Liver (tissue), 9 donors: Measurements from ENCODE around the gene ATP10A. TPM values are rescaled to one million over a fixed set of nuclear protein-coding genes. Genes with fewer than 3 reads are reported as not detected.

Source experiments
- DNase-seq: peaks from one replicate; pipeline ENCODE4 v3.0.0-alpha.2; 2017; ENCODE audit warnings: low spot score
- H3K27ac ChIP-seq, 2 donors: one replicate each; pipeline ENCODE4 v1.7.0; 2013; ENCODE audit warnings: inconsistent platforms in 2 of 2, low read length in 2 of 2, control low read depth in 1 of 2, low read depth in 1 of 2, mild to moderate bottlenecking in 1 of 2
- H3K27me3 ChIP-seq, 4 donors: one replicate each; pipeline versions ENCODE4 v1.6.1 to v1.7.0; 2013; ENCODE audit warnings: low read length in 3 of 4, inconsistent platforms in 1 of 4, mild to moderate bottlenecking in 1 of 4, moderate library complexity in 1 of 4; ENCODE audit not compliant: control insufficient read depth in 4 of 4, insufficient read depth in 4 of 4
- H3K36me3 ChIP-seq, 4 donors: one replicate each; pipeline versions ENCODE4 v1.6.1 to v1.7.0; 2013; ENCODE audit warnings: low read length in 3 of 4, mild to moderate bottlenecking in 3 of 4, low read depth in 1 of 4, moderate library complexity in 1 of 4; ENCODE audit not compliant: control insufficient read depth in 4 of 4, insufficient read depth in 3 of 4
- H3K4me1 ChIP-seq, 4 donors: one replicate each; pipeline versions ENCODE4 v1.6.1 to v1.7.0; 2013; ENCODE audit warnings: low read length in 3 of 4, mild to moderate bottlenecking in 3 of 4, moderate library complexity in 1 of 4; ENCODE audit not compliant: control insufficient read depth in 4 of 4, insufficient read depth in 4 of 4
- H3K4me3 ChIP-seq, 3 donors: one replicate each; pipeline versions ENCODE4 v1.6.1 to v1.7.0; 2013; ENCODE audit warnings: low read length in 3 of 3, control low read depth in 1 of 3, low read depth in 1 of 3, mild to moderate bottlenecking in 1 of 3
- H3K9ac ChIP-seq, 2 donors: one replicate each; pipeline ENCODE4 v1.7.0; 2013; ENCODE audit warnings: low read length in 2 of 2, mild to moderate bottlenecking in 2 of 2, moderate library complexity in 2 of 2, control low read depth in 1 of 2, low read depth in 1 of 2
- H3K9me3 ChIP-seq, 4 donors: one replicate each; pipeline versions ENCODE4 v1.6.1 to v1.7.0; 2013; ENCODE audit warnings: low read length in 3 of 4; ENCODE audit not compliant: control insufficient read depth in 4 of 4
- ATF3 ChIP-seq: IDR thresholded peaks from 2 replicates; pipeline ENCODE4 v1.6.1; 2016; ENCODE audit warnings: antibody characterized with exemption
- CTCF ChIP-seq: fragments of 150-350 bp; IDR thresholded peaks from 2 replicates; pipeline ENCODE4 v1.5.1; 2017; ENCODE audit warnings: improper control_type of control experiment, low read depth, low read length; ENCODE audit not compliant: missing input control
- EGR1 ChIP-seq, 2 donors: IDR thresholded peaks; 2 replicates each; pipeline ENCODE4 v1.6.1; 2016 to 2018; ENCODE audit warnings: antibody characterized with exemption in 2 of 2, low read depth in 2 of 2
- FOXA1 ChIP-seq: IDR thresholded peaks from 2 replicates; pipeline ENCODE4 v1.6.1; 2016; ENCODE audit warnings: antibody characterized with exemption
- FOXA2 ChIP-seq: IDR thresholded peaks from 2 replicates; pipeline ENCODE4 v1.6.1; 2016; ENCODE audit warnings: antibody characterized with exemption
- GABPA ChIP-seq, 2 donors: IDR thresholded peaks in 1 of 2; conservative IDR thresholded peaks in 1 of 2; 2 replicates each; pipeline ENCODE4 v1.6.1; 2016; ENCODE audit warnings: antibody characterized with exemption in 2 of 2, mild to moderate bottlenecking in 1 of 2, moderate library complexity in 1 of 2
- HNF4A ChIP-seq, 2 donors: conservative IDR thresholded peaks; 2 replicates each; pipeline ENCODE4 v1.6.1; 2016; ENCODE audit warnings: antibody characterized with exemption in 2 of 2, mild to moderate bottlenecking in 2 of 2
- HNF4G ChIP-seq: IDR thresholded peaks from 2 replicates; pipeline ENCODE4 v1.6.1; 2016; ENCODE audit warnings: antibody characterized with exemption
- JUND ChIP-seq, 2 donors: IDR thresholded peaks; 2 replicates each; pipeline ENCODE4 v1.6.1; 2016; ENCODE audit warnings: antibody characterized with exemption in 2 of 2
- MAX ChIP-seq: IDR thresholded peaks from 2 replicates; pipeline ENCODE4 v1.6.1; 2016; ENCODE audit warnings: antibody characterized with exemption
- NR2F2 ChIP-seq: IDR thresholded peaks from 2 replicates; pipeline ENCODE4 v1.6.1; 2016; ENCODE audit warnings: antibody characterized with exemption
- RAD21 ChIP-seq, 2 donors: IDR thresholded peaks; 2 replicates each; pipeline ENCODE4 v1.6.1; 2016; ENCODE audit warnings: antibody characterized with exemption in 2 of 2, mild to moderate bottlenecking in 2 of 2
- REST ChIP-seq: IDR thresholded peaks from 2 replicates; pipeline ENCODE4 v1.6.1; 2016; ENCODE audit warnings: antibody characterized with exemption, mild to moderate bottlenecking
- RXRA ChIP-seq, 2 donors: IDR thresholded peaks; 2 replicates each; pipeline ENCODE4 v1.6.1; 2017 to 2018; ENCODE audit warnings: antibody characterized with exemption in 2 of 2, mild to moderate bottlenecking in 1 of 2
- SP1 ChIP-seq: IDR thresholded peaks from 2 replicates; pipeline ENCODE4 v1.6.1; 2018; ENCODE audit warnings: antibody characterized with exemption, mild to moderate bottlenecking
- TAF1 ChIP-seq: conservative IDR thresholded peaks from 2 replicates; pipeline ENCODE4 v1.6.1; 2016; ENCODE audit warnings: antibody characterized with exemption, mild to moderate bottlenecking
- YY1 ChIP-seq: IDR thresholded peaks from 2 replicates; pipeline ENCODE4 v1.6.1; 2016; ENCODE audit warnings: antibody characterized with exemption, mild to moderate bottlenecking
- ZBTB33 ChIP-seq: IDR thresholded peaks from 2 replicates; pipeline ENCODE4 v1.6.1; 2016; ENCODE audit warnings: antibody characterized with exemption
- WGBS: extraction: QIAGEN DNeasy Blood & Tissue Kit; methylation state at CpG from one replicate; pipeline ENCODE4 v1.1.7; 2013; 5-methylcytosine and 5-hydroxymethylcytosine counted together
- polyA plus RNA-seq, 2 donors: library from polyadenylated mRNA; stranded (reverse) in 1 of 2; unstranded in 1 of 2; fragments of 200-250 nt in 1 of 2; fragments of >200 nt in 1 of 2; fragmentation: Nextera tagmentation in 1 of 2; extraction: Ambion mirVana in 1 of 2; gene quantifications; one replicate each; pipeline versions ENCODE4 v1.2.1 to v1.2.3, GENCODE V29; 2013 to 2015
- total RNA-seq, 2 donors: library from RNA; depleted of rRNA; stranded (reverse); fragments of >200 nt; gene quantifications; one replicate each; pipeline ENCODE4 v1.2.3, GENCODE V29; 2014
- donor health status: healthy.
- donor health status: healthy.
- donor health status: healthy.
- donor health status: healthy.
- donor health status: healthy.

ATP10A gene
- total and polyA plus RNA-seq, 4 donors = 0.22 to 1.8 (median 0.39) TPM

GRCh38 chr15:25680686-25681025, 182.5 kb downstream of the ATP10A start:
- DNase-seq = no peak
- no peaks in the 10 kb centered on the region for H3K4me1 ChIP-seq
- WGBS = 80% methylated on average over 9 of the region's 9 CpGs
- peaks cover 0 to 3% (median 0%) of the 10 kb centered on the region in 4 donors for H3K27me3 ChIP-seq
- H3K36me3 ChIP-seq = no peaks in the 10 kb centered on the region
- no peak overlapping the region for H3K9ac ChIP-seq
- peaks cover 0 to 4% (median 2%) of the 10 kb centered on the region in 4 donors for H3K9me3 ChIP-seq
- no peak overlapping the region for H3K27ac ChIP-seq
- TF ChIP-seq GABPA (IDR thresholded peaks at IDR 0.05 in 1 of 2, conservative IDR thresholded peaks at IDR 0.05 in 1 of 2) = no peak
- no peak for TF ChIP-seq RAD21 (IDR thresholded peaks at IDR 0.05)
- TF ChIP-seq ATF3 = no peak
- TF ChIP-seq RXRA (IDR thresholded peaks at IDR 0.05) = no peak
- TF ChIP-seq HNF4A (conservative IDR thresholded peaks at IDR 0.05) = no peak
- no peak for TF ChIP-seq NR2F2
- no peak for TF ChIP-seq CTCF
- TF ChIP-seq FOXA1 = no peak
- no peak for TF ChIP-seq JUND (IDR thresholded peaks at IDR 0.05)
- TF ChIP-seq SP1 = no peak
- no peak for TF ChIP-seq MAX
- TF ChIP-seq FOXA2 = no peak
- TF ChIP-seq YY1 = no peak
- TF ChIP-seq TAF1 = no peak
- TF ChIP-seq HNF4G = no peak
- no peak for TF ChIP-seq ZBTB33
- TF ChIP-seq EGR1 (IDR thresholded peaks at IDR 0.05; ENCODE audit: low read depth in 2 of 2) = no peak
- TF ChIP-seq REST = no peak
- no peak overlapping the region for H3K4me3 ChIP-seq
